ENCODE measurements around the gene RENBP. TPM values are rescaled to one million over a fixed set of nuclear protein-coding genes. Genes with fewer than 3 reads are reported as not detected.
A peak's percentile ranks its signal among the peaks of the same experiment; 100 is the strongest.

The RENBP gene
- total and polyA plus RNA-seq, 7 experiments from 2014 or later: 0.47 to 32.7 (median 22.2) TPM

DNA sequence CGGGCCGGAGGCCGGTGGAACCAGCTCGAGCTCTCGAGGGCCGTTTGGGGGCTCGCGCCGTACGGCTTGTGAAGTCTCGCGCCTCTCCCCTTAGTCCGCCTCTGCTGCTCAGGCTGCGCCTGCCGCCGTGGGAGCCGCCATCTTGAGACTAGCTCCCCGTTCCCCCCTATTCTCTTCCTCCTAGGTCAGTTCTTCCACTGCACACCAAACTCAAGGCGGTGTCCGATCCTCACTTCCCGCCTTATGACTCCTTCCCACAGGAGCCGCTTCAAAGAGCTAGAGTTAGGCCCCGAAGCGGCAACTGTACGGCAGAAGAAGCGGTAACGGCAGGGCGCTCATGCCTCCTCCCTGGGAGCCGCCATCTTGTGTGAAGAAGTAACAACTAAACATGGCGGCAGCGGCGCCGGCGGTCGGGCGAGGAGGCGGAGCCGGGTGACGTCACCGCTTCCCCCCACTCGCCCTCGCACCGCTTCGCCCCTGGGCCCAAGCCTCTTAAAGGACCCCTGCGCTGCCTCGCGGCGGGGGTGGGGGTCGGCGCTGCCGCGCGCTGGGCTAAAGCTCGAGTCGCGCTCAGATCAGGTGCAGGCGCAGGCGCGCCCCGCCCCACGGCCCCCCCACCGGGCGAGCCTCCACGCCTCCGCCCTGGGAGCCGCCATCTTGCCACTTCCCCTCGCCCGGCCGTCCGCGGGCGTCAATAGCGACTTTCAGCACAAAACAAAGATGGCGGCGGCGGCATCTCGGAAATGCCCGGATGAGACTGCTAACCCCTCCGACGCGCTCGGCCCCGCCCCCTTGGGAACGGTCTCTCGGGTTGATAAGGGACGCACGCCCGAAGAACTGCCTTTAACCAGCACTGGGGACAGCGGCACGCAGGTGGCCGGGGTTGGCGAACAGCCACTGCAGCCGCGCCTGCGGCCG lies 27.3 kb upstream of the RENBP start, which contains the start of gene HCFC1:
Gene HCFC1 (minus strand): TSS at position 369 of the 918 bp plus-strand sequence. CDS start 978 bp downstream, outside the sequence.
- H3K9me3 ChIP-seq (ENCODE audit: control insufficient read depth in 2 of 3, low read length in 3 of 3): no peaks in the 10 kb centered on the region
- Mint-ChIP-seq H3K36me3 (peaks cover 0 to 15% (median 0%) of the 10 kb centered on the region in 5 donors), H3K9me3 (peaks cover 0 to 1% (median 0%) of the 10 kb centered on the region in 11 donors), H3K27me3 (no peaks in the 10 kb centered on the region), H3K27ac (peak within 1 kb of the TSS; percentile 93 to 100 (median 100)), H3K4me3 (peak within 1 kb of the TSS; percentile 91 to 100 (median 100)), H3K4me1 (peaks cover 21 to 52% (median 34%) of the 10 kb centered on the region in 7 donors)
- no peaks in the 10 kb centered on the region for H3K27me3 ChIP-seq (ENCODE audit: control insufficient read depth in 2 of 2, insufficient read depth in 2 of 2, low read length in 2 of 2)
- H3K36me3 ChIP-seq (ENCODE audit: control insufficient read depth in 2 of 3, insufficient read depth in 3 of 3, low read length in 3 of 3): peaks cover 0 to 13% (median 0%) of the 10 kb centered on the region in 3 experiments
- intact Hi-C loops (cut with micrococcal nuclease): loop anchor here (1.0 to 5.0 kb wide), 19 partner anchors 10 to 1014 kb away; partner anchors contain the start of genes ABCD1 (in 2 of the 2), BCAP31 (in 2 of the 2), MECP2 (in 2 of the 2) and DKC1 (in 1 of the 2)
- H3K4me1 ChIP-seq (ENCODE audit: control insufficient read depth in 2 of 2, insufficient read depth in 2 of 2, low read length in 2 of 2): peaks cover 28 to 29% of the 10 kb centered on the region in 2 donors
- POLR2A ChIA-PET: interaction anchor here (0.5 to 8.5 kb wide), 21 partner anchors 10 to 576 kb away, joined by 3 to 127 read pairs (median 5); partner anchors contain the start of genes ARHGAP4, CCNQ, IDH3G and IKBKG
- H3K27ac ChIP-seq (ENCODE audit: low read depth, low read length): peak within 1 kb of the TSS; percentile 99
- CTCF ChIA-PET: interaction anchor here (0.7 to 2.1 kb wide), 2 partner anchors 10 to 11 kb away, joined by 3 to 10 read pairs; no protein-coding TSS in a partner anchor
- H3K4me3 ChIP-seq (ENCODE audit: low read length): peak within 1 kb of the TSS; percentile 97
- ATAC-seq (peak; percentile 65), DNase-seq (peak; percentile 82 to 98 (median 93))

GRCh38 chrX:153971124-153971449 lies 26.6 kb upstream of the RENBP start:
- intact Hi-C loops (cut with micrococcal nuclease): loop anchor here (1.0 to 5.0 kb wide), 16 partner anchors 41 to 1014 kb away; partner anchors contain the start of genes ABCD1 (in 2 of the 2), BCAP31 (in 2 of the 2), MECP2 (in 2 of the 2) and DKC1 (in 1 of the 2)
- Mint-ChIP-seq H3K27ac (peak overlapping the region; percentile 93 to 100 (median 100)), H3K27me3 (no peaks in the 10 kb centered on the region), H3K4me3 (peak overlapping the region; percentile 91 to 100 (median 100)), H3K36me3 (peaks cover 0 to 15% (median 0%) of the 10 kb centered on the region in 5 donors), H3K4me1 (peaks cover 21 to 58% (median 40%) of the 10 kb centered on the region in 7 donors), H3K9me3 (peaks cover 0 to 1% (median 0%) of the 10 kb centered on the region in 11 donors)
- DNase-seq: peak; percentile 67 to 93 (median 88)
- H3K27me3 ChIP-seq (ENCODE audit: control insufficient read depth in 2 of 2, insufficient read depth in 2 of 2, low read length in 2 of 2): no peaks in the 10 kb centered on the region
- POLR2A ChIA-PET: interaction anchor here (0.6 to 8.5 kb wide), 21 partner anchors 11 to 577 kb away, joined by 3 to 127 read pairs (median 5); partner anchors contain the start of genes ARHGAP4, CCNQ, FAM3A and IDH3G
- CTCF ChIA-PET: interaction anchor here (0.7 to 2.1 kb wide), 2 partner anchors 10 to 12 kb away, joined by 3 to 10 read pairs; no protein-coding TSS in a partner anchor
- H3K27ac ChIP-seq (ENCODE audit: low read depth, low read length): peak overlapping the region; percentile 99
- H3K36me3 ChIP-seq (ENCODE audit: control insufficient read depth in 2 of 3, insufficient read depth in 3 of 3, low read length in 3 of 3): peaks cover 0 to 13% (median 0%) of the 10 kb centered on the region in 3 experiments
- H3K9me3 ChIP-seq (ENCODE audit: control insufficient read depth in 2 of 3, low read length in 3 of 3): no peaks in the 10 kb centered on the region
- peak overlapping the region; percentile 97 for H3K4me3 ChIP-seq (ENCODE audit: low read length)
- H3K4me1 ChIP-seq (ENCODE audit: control insufficient read depth in 2 of 2, insufficient read depth in 2 of 2, low read length in 2 of 2): peaks cover 34% of the 10 kb centered on the region in 2 donors
- peak; percentile 59 for ATAC-seq

- ChIA-PET POLR2A (interaction anchor here (0.6 to 8.5 kb wide), 21 partner anchors 11 to 577 kb away, joined by 3 to 127 read pairs (median 5); partner anchors contain the start of genes ARHGAP4, CCNQ, FAM3A and IDH3G), CTCF (interaction anchor here (0.7 to 4.7 kb wide), 4 partner anchors 11 to 45 kb away, joined by 3 to 27 read pairs (median 16); partner anchors contain the start of gene ARHGAP4)
- Histone ChIP-seq H3K27me3 (ENCODE audit: control insufficient read depth in 2 of 2, insufficient read depth in 2 of 2, low read length in 2 of 2) (no peaks in the 10 kb centered on the region), H3K36me3 (ENCODE audit: control insufficient read depth in 2 of 3, insufficient read depth in 3 of 3, low read length in 3 of 3) (peaks cover 0 to 13% (median 0%) of the 10 kb centered on the region in 3 experiments), H3K9me3 (ENCODE audit: control insufficient read depth in 2 of 3, low read length in 3 of 3) (no peaks in the 10 kb centered on the region), H3K4me1 (ENCODE audit: control insufficient read depth in 2 of 2, insufficient read depth in 2 of 2, low read length in 2 of 2) (peaks cover 40% of the 10 kb centered on the region in 2 donors), H3K27ac (ENCODE audit: low read depth, low read length) (peak overlapping the region; percentile 99), H3K4me3 (ENCODE audit: low read length) (peak overlapping the region; percentile 97)
- Mint-ChIP-seq H3K4me1 (peaks cover 21 to 56% (median 40%) of the 10 kb centered on the region in 7 donors), H3K4me3 (peak overlapping the region; percentile 91 to 100 (median 100)), H3K36me3 (peaks cover 0 to 15% (median 0%) of the 10 kb centered on the region in 5 donors), H3K27me3 (no peaks in the 10 kb centered on the region), H3K9me3 (peaks cover 0 to 1% (median 0%) of the 10 kb centered on the region in 11 donors), H3K27ac (peak overlapping the region; percentile 93 to 100 (median 100))
- DNase-seq: peak in 1 of 9 donors; percentile 40
- intact Hi-C loops (cut with micrococcal nuclease): loop anchor here (1.0 to 5.0 kb wide), 16 partner anchors 42 to 1013 kb away; partner anchors contain the start of genes ABCD1 (in 2 of the 2), BCAP31 (in 2 of the 2), MECP2 (in 2 of the 2) and DKC1 (in 1 of the 2)
- ATAC-seq: peak; percentile 11
Measured at GRCh38 chrX:153970357-153971123, 26.1 kb upstream of the RENBP start.

- Histone ChIP-seq H3K27ac (ENCODE audit: low read depth, low read length) (peak overlapping the region; percentile 99), H3K4me1 (ENCODE audit: control insufficient read depth in 2 of 2, insufficient read depth in 2 of 2, low read length in 2 of 2) (peaks cover 40 to 42% of the 10 kb centered on the region in 2 donors), H3K9me3 (ENCODE audit: control insufficient read depth in 2 of 3, low read length in 3 of 3) (no peaks in the 10 kb centered on the region), H3K4me3 (ENCODE audit: low read length) (peak overlapping the region; percentile 97), H3K27me3 (ENCODE audit: control insufficient read depth in 2 of 2, insufficient read depth in 2 of 2, low read length in 2 of 2) (no peaks in the 10 kb centered on the region), H3K36me3 (ENCODE audit: control insufficient read depth in 2 of 3, insufficient read depth in 3 of 3, low read length in 3 of 3) (peaks cover 0 to 13% (median 0%) of the 10 kb centered on the region in 3 experiments)
- Mint-ChIP-seq H3K27ac (peak overlapping the region; percentile 68 to 99 (median 92)), H3K4me1 (peaks cover 21 to 53% (median 40%) of the 10 kb centered on the region in 7 donors), H3K4me3 (peak overlapping the region; percentile 91 to 100 (median 100)), H3K9me3 (peaks cover 0 to 2% (median 0%) of the 10 kb centered on the region in 11 donors), H3K36me3 (peaks cover 0 to 15% (median 0%) of the 10 kb centered on the region in 5 donors), H3K27me3 (no peaks in the 10 kb centered on the region)
- peak in 1 of 9 donors; percentile 37 for DNase-seq
- POLR2A ChIA-PET: interaction anchor here (0.7 to 8.5 kb wide), 8 partner anchors 12 to 243 kb away, joined by 3 to 127 read pairs (median 11); partner anchors contain the start of genes ARHGAP4 and RENBP
- CTCF ChIA-PET: interaction anchor here (2.1 to 4.7 kb wide), 3 partner anchors 11 to 44 kb away, joined by 10 to 27 read pairs (median 22); partner anchors contain the start of gene ARHGAP4
- no peak for ATAC-seq
- intact Hi-C loops (cut with micrococcal nuclease): loop anchor here (2.0 to 10.0 kb wide), 10 partner anchors 23 to 1013 kb away; partner anchors contain the start of genes CCNQ (in 1 of the 2), DKC1 (in 1 of the 2), FAM3A (in 1 of the 2) and HAUS7 (in 1 of the 2)
Measured at GRCh38 chrX:153969904-153970356, 25.5 kb upstream of the RENBP start.

DNA sequence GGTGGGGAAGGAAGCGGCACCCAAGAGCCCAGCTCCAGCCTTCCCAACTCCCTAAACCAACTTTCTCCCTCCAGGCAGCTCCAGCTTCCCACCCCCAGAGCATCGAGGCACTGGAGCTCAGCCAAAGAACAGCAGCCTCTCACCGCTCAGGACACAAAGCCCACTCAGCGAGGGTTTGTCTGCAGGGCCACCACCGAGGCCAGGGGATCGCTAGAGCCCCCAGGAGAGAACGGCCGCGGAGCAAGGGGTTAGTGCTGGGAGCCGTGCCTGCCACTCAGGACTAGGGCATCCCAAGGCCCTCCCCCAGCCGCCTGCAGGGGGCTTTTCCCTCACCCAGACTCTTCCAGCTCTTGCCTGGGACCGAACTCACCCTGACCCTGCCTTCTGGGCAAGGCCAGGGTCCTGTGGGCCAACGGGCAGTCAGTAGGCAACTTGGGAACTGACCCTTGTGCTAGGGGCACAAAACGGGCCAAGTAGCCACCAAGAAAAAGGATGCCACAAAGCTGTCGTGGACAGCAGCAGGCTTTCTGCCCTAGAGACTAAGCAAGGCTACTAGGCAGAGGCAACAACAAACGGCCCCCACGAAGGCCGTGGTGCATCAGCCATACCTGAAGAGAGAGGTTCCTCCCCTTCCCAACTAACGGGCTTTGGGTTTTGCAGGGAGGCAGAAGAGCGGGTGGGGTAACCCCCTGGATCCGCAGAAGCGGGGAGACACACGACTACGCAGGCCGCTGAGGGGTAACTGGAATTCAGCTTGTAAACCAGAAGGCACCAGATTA lies 24.9 kb upstream of the RENBP start:
- intact Hi-C loops (cut with micrococcal nuclease): loop anchor here in 1 of 2 donors (2.0 to 10.0 kb wide), 2 partner anchors 23 to 375 kb away; partner anchors contain the start of gene CCNQ
- peak overlapping the region; percentile 68 to 99 (median 92) for H3K27ac Mint-ChIP-seq
- no peaks in the 10 kb centered on the region for H3K27me3 Mint-ChIP-seq
- H3K4me3 Mint-ChIP-seq: peak overlapping the region; percentile 91 to 100 (median 100)
- Histone ChIP-seq H3K27ac (ENCODE audit: low read depth, low read length) (peak overlapping the region; percentile 99), H3K9me3 (ENCODE audit: control insufficient read depth in 2 of 3, low read length in 3 of 3) (no peaks in the 10 kb centered on the region), H3K36me3 (ENCODE audit: control insufficient read depth in 2 of 3, insufficient read depth in 3 of 3, low read length in 3 of 3) (peaks cover 0 to 15% (median 0%) of the 10 kb centered on the region in 3 experiments), H3K4me1 (ENCODE audit: control insufficient read depth in 2 of 2, insufficient read depth in 2 of 2, low read length in 2 of 2) (peaks cover 34 to 36% of the 10 kb centered on the region in 2 donors), H3K4me3 (ENCODE audit: low read length) (peak overlapping the region; percentile 97), H3K27me3 (ENCODE audit: control insufficient read depth in 2 of 2, insufficient read depth in 2 of 2, low read length in 2 of 2) (no peaks in the 10 kb centered on the region)
- no peak for ATAC-seq
- H3K4me1 Mint-ChIP-seq: peaks cover 16 to 48% (median 34%) of the 10 kb centered on the region in 7 donors
- POLR2A ChIA-PET: interaction anchor here (0.7 to 8.5 kb wide), 9 partner anchors 12 to 459 kb away, joined by 3 to 127 read pairs (median 5); partner anchors contain the start of genes ARHGAP4, ATP6AP1, IRAK1 and RENBP
- peaks cover 0 to 15% (median 0%) of the 10 kb centered on the region in 5 donors for H3K36me3 Mint-ChIP-seq
- H3K9me3 Mint-ChIP-seq: peaks cover 0 to 2% (median 0%) of the 10 kb centered on the region in 11 donors
- CTCF ChIA-PET: interaction anchor here (1.3 to 4.7 kb wide), 3 partner anchors 21 to 44 kb away, joined by 3 to 27 read pairs (median 22); partner anchors contain the start of gene ARHGAP4
- no peak for DNase-seq
